GM06990 (cell line): ENCODE measurements around the gene PSMB8.

Source experiments
- DNase-seq: peaks from one replicate; pipeline ENCODE4 v3.0.0-alpha.2; 2011; ENCODE audit not compliant: insufficient read length; ENCODE audit errors: extremely low read depth
- H3K27me3 ChIP-seq: replicated peaks from 2 replicates; pipeline ENCODE4 v1.6.0; 2011; ENCODE audit warnings: low read length; ENCODE audit not compliant: control insufficient read depth, insufficient read depth
- H3K36me3 ChIP-seq: 2 replicates; pipeline ENCODE4 v1.5.1; 2011; ENCODE audit warnings: low read length; ENCODE audit not compliant: control insufficient read depth, insufficient read depth
- H3K4me3 ChIP-seq: replicated peaks from 2 replicates; pipeline ENCODE4 v1.5.1; 2011; ENCODE audit warnings: low read depth, mild to moderate bottlenecking, control low read depth, low read length
- CTCF ChIP-seq: IDR thresholded peaks from 2 replicates; pipeline ENCODE4 v1.5.1; 2011; ENCODE audit warnings: low read length, control low read depth, mild to moderate bottlenecking, inconsistent platforms; ENCODE audit not compliant: insufficient read depth, poor library complexity, severe bottlenecking

The PSMB8 gene

GRCh38 chr6:32827025-32827424 is 16.8 kb downstream of the PSMB8 start:
- no peak for DNase-seq
- no peak for TF ChIP-seq CTCF
- Histone ChIP-seq H3K27me3 (no peaks in the 10 kb centered on the region), H3K4me3 (no peak overlapping the region), H3K36me3 (peaks cover 30% of the 10 kb centered on the region)

GRCh38 chr6:32825966-32826365 is 17.9 kb downstream of the PSMB8 start:
- no peak for DNase-seq
- Histone ChIP-seq H3K36me3 (peaks cover 26% of the 10 kb centered on the region), H3K27me3 (no peaks in the 10 kb centered on the region), H3K4me3 (no peak overlapping the region)
- peak; percentile 32 for TF ChIP-seq CTCF

GRCh38 chr6:32819729-32820128 is 24.1 kb downstream of the PSMB8 start:
- no peak for DNase-seq
- Histone ChIP-seq H3K27me3 (no peaks in the 10 kb centered on the region), H3K36me3 (no peaks in the 10 kb centered on the region)

GRCh38 chr6:32818867-32819266 is 25.0 kb downstream of the PSMB8 start:
- Histone ChIP-seq H3K27me3 (no peaks in the 10 kb centered on the region), H3K4me3 (no peak overlapping the region), H3K36me3 (peaks cover 2% of the 10 kb centered on the region; the same call in 1 of the 2 replicates)
- no peak for DNase-seq
- TF ChIP-seq CTCF, result no peak

More at GRCh38 chr6:32819729-32820128, 24.1 kb downstream of the PSMB8 start:
- no peak overlapping the region for H3K4me3 ChIP-seq
- TF ChIP-seq CTCF, result no peak

- no peak for TF ChIP-seq CTCF
- peak; percentile 59 for DNase-seq
- Histone ChIP-seq H3K36me3 (peaks cover 8% of the 10 kb centered on the region; the same call in 1 of the 2 replicates), H3K4me3 (peak within 1 kb of the TSS; percentile 78), H3K27me3 (no peaks in the 10 kb centered on the region)
Observed at GRCh38 chr6:32816746-32817204, 27.1 kb downstream of the PSMB8 start, which contains the start of gene HLA-DOB. Gene HLA-DOB (minus strand): TSS chr6:32817002. CDS start chr6:32816951, 51 bp downstream.

GRCh38 chr6:32815996-32816395 is 27.9 kb downstream of the PSMB8 start:
- DNase-seq, result peak; percentile 61
- no peaks in the 10 kb centered on the region for H3K27me3 ChIP-seq
- peak overlapping the region; percentile 78 for H3K4me3 ChIP-seq
- peaks cover 8% of the 10 kb centered on the region; the same call in 1 of the 2 replicates for H3K36me3 ChIP-seq
- TF ChIP-seq CTCF, result no peak
